Duodenal mucosa (tissue), 2 donors: ENCODE results near the gene C2CD4D.
"Not testable (repeated sequence)": the region's sequence is repeated elsewhere in the genome, so short reads cannot be mapped to it uniquely, and the experiment has no call there.

ENCODE experiments used
- H3K27ac ChIP-seq: one replicate; pipeline ENCODE4 v1.7.0; 2013; ENCODE audit warnings: low read depth, low read length
- H3K27me3 ChIP-seq, 2 donors: one replicate each; pipeline ENCODE4 v1.7.0; 2013; ENCODE audit warnings: low read length in 2 of 2, control low read depth in 1 of 2; ENCODE audit not compliant: insufficient read depth in 2 of 2, control insufficient read depth in 1 of 2
- H3K36me3 ChIP-seq, 2 donors: one replicate each; pipeline ENCODE4 v1.7.0; 2013; ENCODE audit warnings: low read length in 2 of 2, control low read depth in 1 of 2; ENCODE audit not compliant: insufficient read depth in 2 of 2, control insufficient read depth in 1 of 2
- H3K4me1 ChIP-seq, 2 donors: one replicate each; pipeline ENCODE4 v1.7.0; 2013; ENCODE audit warnings: low read length in 2 of 2, control low read depth in 1 of 2; ENCODE audit not compliant: insufficient read depth in 2 of 2, control insufficient read depth in 1 of 2
- H3K4me3 ChIP-seq, 2 donors: one replicate each; pipeline ENCODE4 v1.7.0; 2013; ENCODE audit warnings: low read length in 2 of 2, low read depth in 1 of 2
- H3K9ac ChIP-seq, 2 donors: one replicate each; pipeline ENCODE4 v1.7.0; 2013; ENCODE audit warnings: low read length in 2 of 2, low read depth in 1 of 2
- H3K9me3 ChIP-seq, 2 donors: one replicate each; pipeline ENCODE4 v1.7.0; 2013; ENCODE audit warnings: low read length in 2 of 2, control low read depth in 1 of 2; ENCODE audit not compliant: control insufficient read depth in 1 of 2

Gene C2CD4D

GRCh38 chr1:151858886-151859665 lies 19.5 kb upstream of the C2CD4D start:
- Histone ChIP-seq H3K36me3 (no peaks in the 10 kb centered on the region), H3K27ac (no peak overlapping the region), H3K9me3 (no peaks in the 10 kb centered on the region), H3K9ac (no peak overlapping the region), H3K4me3 (no peak overlapping the region), H3K27me3 (no peaks in the 10 kb centered on the region), H3K4me1 (no peaks in the 10 kb centered on the region)

GRCh38 chr1:151858030-151858746 lies 18.6 kb upstream of the C2CD4D start:
- no peaks in the 10 kb centered on the region for H3K4me1 ChIP-seq
- H3K27ac ChIP-seq = no peak overlapping the region
- no peak overlapping the region for H3K4me3 ChIP-seq
- no peaks in the 10 kb centered on the region for H3K36me3 ChIP-seq
- H3K9me3 ChIP-seq = no peaks in the 10 kb centered on the region
- H3K9ac ChIP-seq = no peak overlapping the region
- H3K27me3 ChIP-seq = no peaks in the 10 kb centered on the region

- Histone ChIP-seq H3K27ac (no peak overlapping the region), H3K27me3 (no peaks in the 10 kb centered on the region), H3K4me1 (no peaks in the 10 kb centered on the region), H3K9ac (no peak overlapping the region), H3K36me3 (no peaks in the 10 kb centered on the region), H3K9me3 (no peaks in the 10 kb centered on the region), H3K4me3 (no peak overlapping the region)
Observed at GRCh38 chr1:151855933-151856332, 16.3 kb upstream of the C2CD4D start.

DNA sequence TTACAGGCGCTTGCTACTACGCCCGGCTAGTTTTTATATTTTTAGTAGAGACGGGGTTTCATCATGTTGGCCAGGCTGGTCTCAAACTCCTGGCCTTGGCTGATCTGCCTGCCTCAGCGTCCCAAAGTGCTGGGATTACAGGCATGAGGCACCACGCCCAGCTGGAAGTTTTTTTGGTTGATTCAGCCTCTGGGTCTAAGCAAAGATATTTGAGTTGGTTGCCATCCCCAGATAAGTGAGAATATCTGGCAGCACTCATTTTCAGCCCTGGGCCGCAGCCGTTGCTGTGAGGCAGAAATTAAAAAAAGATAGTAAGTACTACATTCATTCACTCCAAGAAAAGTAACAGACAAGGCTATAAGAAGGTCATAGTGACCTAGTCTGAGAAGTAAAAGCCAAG lies 15.9 kb upstream of the C2CD4D start:
- H3K9me3 ChIP-seq, H3K36me3 ChIP-seq, H3K27me3 ChIP-seq, H3K4me3 ChIP-seq, H3K4me1 ChIP-seq, H3K27ac ChIP-seq, H3K9ac ChIP-seq: not testable (repeated sequence)

- Histone ChIP-seq H3K4me1 (no peaks in the 10 kb centered on the region), H3K36me3 (no peaks in the 10 kb centered on the region), H3K9ac (no peak overlapping the region), H3K27me3 (no peaks in the 10 kb centered on the region), H3K27ac (no peak overlapping the region), H3K9me3 (no peaks in the 10 kb centered on the region), H3K4me3 (no peak overlapping the region)
Observed at GRCh38 chr1:151854658-151855057, 15.0 kb upstream of the C2CD4D start.

DNA sequence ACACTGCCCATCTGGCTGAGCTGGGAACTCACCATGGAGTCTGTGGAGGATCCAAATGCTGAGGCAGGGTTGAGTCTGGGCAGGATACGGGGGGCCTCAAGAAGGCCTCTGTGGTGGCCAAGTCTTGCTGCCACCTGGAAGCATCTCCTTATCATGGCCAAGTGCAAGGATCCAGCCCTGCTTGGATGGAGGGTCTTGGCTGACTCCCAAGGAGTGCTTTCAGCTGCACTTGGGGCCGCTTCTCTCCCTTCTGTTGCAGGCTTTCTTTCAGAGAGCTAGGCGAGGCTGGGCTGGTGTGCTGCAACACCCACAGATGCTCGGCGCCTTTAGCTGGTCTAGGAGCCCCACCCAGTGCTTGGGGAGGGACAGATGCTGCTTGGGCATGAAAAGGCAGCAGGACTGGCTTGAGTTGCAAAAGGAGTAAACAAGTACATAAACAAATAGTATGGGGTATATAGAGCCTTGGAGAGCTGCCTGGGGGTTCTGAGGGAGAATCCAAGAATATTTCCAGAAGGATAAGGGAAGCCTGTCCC lies 13.9 kb upstream of the C2CD4D start, which contains the start of gene THEM5:
THEM5 (minus strand) TSS at position 302 of the 533 bp plus-strand sequence; CDS start at position 155, 147 bp downstream.
- Histone ChIP-seq H3K9ac (no peak within 1 kb of the TSS), H3K36me3 (no peaks in the 10 kb centered on the region), H3K4me1 (no peaks in the 10 kb centered on the region), H3K27ac (no peak within 1 kb of the TSS), H3K27me3 (no peaks in the 10 kb centered on the region), H3K9me3 (no peaks in the 10 kb centered on the region), H3K4me3 (no peak within 1 kb of the TSS)

DNA sequence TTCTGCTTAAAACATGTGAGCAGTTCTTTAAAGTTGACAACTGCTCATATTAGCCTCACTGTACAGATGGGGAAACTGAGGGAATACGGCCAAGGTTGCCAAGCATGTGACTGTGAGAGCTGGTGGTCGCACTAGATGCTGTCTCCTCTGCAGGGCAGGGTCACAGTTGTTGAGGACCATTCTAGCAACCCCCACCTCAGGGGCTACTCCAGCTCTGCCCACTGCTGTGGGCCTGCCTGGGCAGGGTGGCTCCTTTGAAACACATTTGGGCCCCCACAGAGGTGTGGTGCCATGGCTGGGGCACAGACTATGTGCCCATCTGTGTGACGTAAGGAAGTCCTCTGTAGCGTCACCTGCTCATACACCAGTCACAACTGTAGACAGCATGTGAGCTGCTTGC lies 13.1 kb upstream of the C2CD4D start:
- Histone ChIP-seq H3K27ac (no peak overlapping the region), H3K27me3 (no peaks in the 10 kb centered on the region), H3K9ac (no peak overlapping the region), H3K4me1 (no peaks in the 10 kb centered on the region), H3K36me3 (no peaks in the 10 kb centered on the region), H3K4me3 (no peak overlapping the region), H3K9me3 (no peaks in the 10 kb centered on the region)

- no peaks in the 10 kb centered on the region for H3K4me1 ChIP-seq
- no peaks in the 10 kb centered on the region for H3K27me3 ChIP-seq
- H3K9ac ChIP-seq = no peak overlapping the region
- H3K4me3 ChIP-seq = no peak overlapping the region
- H3K9me3 ChIP-seq = no peaks in the 10 kb centered on the region
- H3K27ac ChIP-seq = no peak overlapping the region
- H3K36me3 ChIP-seq = no peaks in the 10 kb centered on the region
Observed at GRCh38 chr1:151851886-151852285, 12.3 kb upstream of the C2CD4D start.

GRCh38 chr1:151849871-151850270 lies 10.3 kb upstream of the C2CD4D start:
- no peaks in the 10 kb centered on the region for H3K36me3 ChIP-seq
- no peak overlapping the region for H3K4me3 ChIP-seq
- H3K9me3 ChIP-seq = no peaks in the 10 kb centered on the region
- no peaks in the 10 kb centered on the region for H3K4me1 ChIP-seq
- no peak overlapping the region for H3K27ac ChIP-seq
- H3K27me3 ChIP-seq = no peaks in the 10 kb centered on the region
- H3K9ac ChIP-seq = no peak overlapping the region

- no peaks in the 10 kb centered on the region for H3K36me3 ChIP-seq
- H3K4me1 ChIP-seq = no peaks in the 10 kb centered on the region
- no peak overlapping the region for H3K9ac ChIP-seq
- no peak overlapping the region for H3K4me3 ChIP-seq
- no peaks in the 10 kb centered on the region for H3K27me3 ChIP-seq
- H3K9me3 ChIP-seq = no peaks in the 10 kb centered on the region
- H3K27ac ChIP-seq = no peak overlapping the region
Observed at GRCh38 chr1:151849126-151849525, 9.5 kb upstream of the C2CD4D start.
